Ishikawa (cell line): ENCODE measurements around the gene HSD11B1L.
A peak's percentile ranks its signal among the peaks of the same experiment; 100 is the strongest.

Experiments used
- CEBPB ChIP-seq: IDR thresholded peaks from 2 replicates; pipeline ENCODE4 v1.6.1; 2012
- CREB1 ChIP-seq: IDR thresholded peaks from 2 replicates; pipeline ENCODE4 v1.6.1; 2012; ENCODE audit warnings: low read depth
- EGR1 ChIP-seq: IDR thresholded peaks from 2 replicates; pipeline ENCODE4 v1.6.1; 2012
- EP300 ChIP-seq: IDR thresholded peaks from 2 replicates; pipeline ENCODE4 v1.6.1; 2012; ENCODE audit warnings: borderline replicate concordance
- FOXM1 ChIP-seq: IDR thresholded peaks from 2 replicates; pipeline ENCODE4 v1.6.1; 2012; ENCODE audit warnings: low read depth, borderline replicate concordance
- MAX ChIP-seq: IDR thresholded peaks from 2 replicates; pipeline ENCODE4 v1.6.1; 2012
- NFIC ChIP-seq: IDR thresholded peaks from 2 replicates; pipeline ENCODE4 v1.6.1; 2012
- RAD21 ChIP-seq: IDR thresholded peaks from 2 replicates; pipeline ENCODE4 v1.6.1; 2012; ENCODE audit warnings: low read depth
- REST ChIP-seq: IDR thresholded peaks from 2 replicates; pipeline ENCODE4 v1.6.1; 2012; ENCODE audit warnings: low read depth, mild to moderate bottlenecking
- TAF1 ChIP-seq: IDR thresholded peaks from 2 replicates; pipeline ENCODE4 v1.6.1; 2012; ENCODE audit warnings: low read depth, mild to moderate bottlenecking
- TCF12 ChIP-seq: IDR thresholded peaks from 2 replicates; pipeline ENCODE4 v1.6.1; 2012; ENCODE audit warnings: low read depth
- TEAD4 ChIP-seq: IDR thresholded peaks from 2 replicates; pipeline ENCODE4 v1.6.1; 2012
- USF1 ChIP-seq: IDR thresholded peaks from 2 replicates; pipeline ENCODE4 v1.6.1; 2012
- YY1 ChIP-seq: IDR thresholded peaks from 2 replicates; pipeline ENCODE4 v1.6.1; 2012; ENCODE audit warnings: low read depth
- ZBTB7A ChIP-seq: IDR thresholded peaks from 2 replicates; pipeline ENCODE4 v1.6.1; 2012; ENCODE audit warnings: low read depth

HSD11B1L gene

GRCh38 chr19:5680437-5681368 is at the start of gene HSD11B1L, which contains the start of gene MICOS13:
HSD11B1L (plus strand) TSS chr19:5681027; CDS start chr19:5684833, 3,806 bp downstream.
MICOS13 (minus strand) TSS chr19:5680516; CDS start chr19:5680486, 30 bp downstream.
- no peak; the same call in 1 of the 2 replicates for TF ChIP-seq EP300
- no peak for TF ChIP-seq EGR1
- peak; percentile 76 for TF ChIP-seq TAF1
- TF ChIP-seq USF1 = peak; percentile 96
- TF ChIP-seq ZBTB7A = peak; percentile 92
- TF ChIP-seq CREB1 = 0 out of 2 replicates have a peak, but pooled peaks have one; percentile 33
- TF ChIP-seq MAX = peak; percentile 53; the same call in 1 of the 2 replicates
- TF ChIP-seq YY1 = peak; percentile 77
- no peak; the same call in 1 of the 2 replicates for TF ChIP-seq CEBPB
- peak; percentile 82 for TF ChIP-seq TCF12
- no peak for TF ChIP-seq RAD21
- TF ChIP-seq TEAD4 = no peak
- no peak for TF ChIP-seq REST
- no peak for TF ChIP-seq NFIC
- TF ChIP-seq FOXM1 = no peak

- TF ChIP-seq CREB1 (no peak), TAF1 (no peak), NFIC (no peak), EGR1 (no peak), TCF12 (no peak), MAX (no peak), ZBTB7A (no peak), TEAD4 (no peak), EP300 (no peak), USF1 (no peak), CEBPB (no peak)
These were observed 49.1 kb upstream of the HSD11B1L start for GRCh38 chr19:5631567-5632240.

- TF ChIP-seq CREB1 (no peak), NFIC (no peak), TEAD4 (no peak), EGR1 (no peak), MAX (no peak), REST (no peak), EP300 (no peak), TCF12 (no peak)
These were observed 48.6 kb upstream of the HSD11B1L start for GRCh38 chr19:5632241-5632612.

GRCh38 chr19:5632657-5633056 is 48.2 kb upstream of the HSD11B1L start:
- TF ChIP-seq RAD21 (no peak), CEBPB (no peak), NFIC (no peak), TAF1 (no peak), REST (no peak), YY1 (no peak), EP300 (no peak), TEAD4 (no peak), CREB1 (no peak), EGR1 (no peak), ZBTB7A (no peak), MAX (no peak), TCF12 (no peak)
